ENCODE data around the gene DUOXA1.
"Not testable (repeated sequence)": the region's sequence is repeated elsewhere in the genome, so short reads cannot be mapped to it uniquely, and the experiment has no call there.

DUOXA1 gene

DNA sequence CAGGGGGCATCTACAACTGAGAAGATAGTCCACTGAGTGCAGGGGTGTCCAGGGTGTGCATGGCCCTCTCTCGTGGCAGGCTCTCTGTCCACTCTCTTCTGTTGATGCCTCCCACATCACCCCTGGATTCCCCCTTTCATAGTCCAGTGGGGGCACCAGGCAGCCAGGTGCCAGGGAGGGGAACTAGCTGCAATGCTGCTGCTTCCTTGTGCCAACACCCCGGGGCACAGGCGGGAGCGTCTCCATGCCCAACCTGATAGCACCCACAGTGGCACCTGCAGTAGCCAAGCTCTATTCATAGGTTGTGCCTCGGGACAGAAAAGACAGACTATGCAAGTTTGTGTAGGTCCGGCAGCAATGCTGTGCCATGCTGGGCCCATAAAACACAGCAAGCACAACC lies 27.5 kb downstream of the DUOXA1 start:
- in situ Hi-C loops (cut with HindIII; ENCODE audit: low pct_ligation_motif_present, low pct_unique_long_range_greater_than_20kb, low sequenced_read_pairs): no loop called here
- no peak for DNase-seq

DNA sequence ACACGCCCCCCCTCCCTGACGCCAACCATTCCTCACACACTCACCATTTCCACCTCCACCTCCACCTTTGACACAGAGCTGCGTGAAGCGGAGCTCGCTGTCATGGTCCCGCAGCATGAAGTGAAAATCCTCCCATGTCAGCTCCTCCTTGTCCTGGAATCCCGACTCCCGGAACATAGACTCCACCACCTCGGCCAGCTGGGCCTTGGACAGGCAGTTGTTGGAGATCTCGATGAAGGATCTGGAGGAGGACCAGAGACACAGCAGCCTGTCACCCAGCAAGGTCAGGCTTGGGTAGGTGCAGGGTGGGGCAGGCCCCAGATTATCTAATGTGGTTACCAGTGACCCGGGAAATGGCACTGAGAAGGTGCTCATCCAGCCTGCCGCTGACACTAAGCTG lies 27.9 kb downstream of the DUOXA1 start:
- in situ Hi-C loops (cut with HindIII; ENCODE audit: low pct_ligation_motif_present, low pct_unique_long_range_greater_than_20kb, low sequenced_read_pairs): no loop called here
- DNase-seq: no peak

DNA sequence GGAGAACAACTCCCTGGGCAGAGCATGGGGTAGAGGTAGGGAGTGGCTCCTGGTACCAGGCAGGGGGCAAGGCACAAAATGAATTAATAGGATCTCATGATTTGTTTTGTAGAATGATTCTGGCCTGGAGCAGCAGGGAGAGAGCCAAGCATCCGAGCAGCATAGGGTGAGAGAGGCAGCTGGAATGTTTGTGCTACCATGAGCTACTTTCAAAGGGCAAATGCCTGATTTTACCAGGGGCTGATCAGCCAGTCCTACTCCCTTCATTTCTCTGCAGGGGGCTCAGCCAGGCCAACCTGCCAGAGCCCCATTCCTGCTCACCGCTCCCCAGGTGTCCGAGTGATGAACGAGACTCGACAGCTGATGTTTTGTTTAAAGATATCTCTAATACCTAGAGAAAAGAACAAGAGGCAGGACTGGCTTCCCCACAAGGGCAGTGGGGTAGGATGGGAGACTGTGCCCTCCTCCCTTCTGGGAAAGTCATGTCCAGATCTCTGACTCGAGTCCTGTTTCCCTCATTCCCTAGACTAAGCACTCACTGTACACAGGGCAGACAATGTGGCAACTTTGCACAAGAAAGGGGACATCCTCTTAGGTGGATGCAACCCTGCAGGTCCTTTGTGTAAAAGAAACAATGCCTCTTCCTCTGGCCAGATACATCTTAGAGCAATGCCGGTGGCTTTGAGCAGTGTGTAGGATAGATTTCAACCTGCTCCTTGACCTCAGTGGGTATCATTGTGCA lies 28.6 kb downstream of the DUOXA1 start:
- in situ Hi-C loops (cut with HindIII; ENCODE audit: low pct_ligation_motif_present, low pct_unique_long_range_greater_than_20kb, low sequenced_read_pairs): no loop called here
- DNase-seq: no peak

DNA sequence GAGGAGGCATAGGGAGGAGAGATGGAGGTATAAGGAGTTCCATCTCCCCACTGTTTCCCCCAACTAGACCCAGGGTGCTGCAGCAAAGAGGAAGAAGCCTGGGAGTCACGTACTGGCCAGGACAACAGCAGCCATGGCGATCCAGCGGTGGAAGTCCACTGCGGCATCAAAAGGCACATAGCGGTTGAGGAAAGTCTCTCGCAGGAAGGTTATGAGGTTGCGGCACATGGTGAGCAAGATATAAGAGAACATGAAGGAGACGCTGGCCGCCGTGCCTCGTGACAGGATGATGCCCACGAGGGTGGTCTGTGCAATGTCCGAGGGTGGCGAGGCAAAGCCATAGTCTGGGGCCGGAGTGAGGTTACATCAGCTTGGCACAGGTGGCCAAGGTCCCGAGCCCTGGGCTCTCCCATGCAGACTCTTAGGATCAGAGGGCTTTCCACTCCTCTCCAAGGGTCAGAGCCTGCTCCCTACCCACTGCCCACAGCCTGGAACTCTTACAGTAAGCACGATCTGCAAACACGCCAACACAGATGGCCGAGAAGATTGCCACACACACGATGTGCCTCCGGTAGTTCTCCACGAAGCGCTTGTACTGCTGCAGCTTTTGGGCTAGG lies 30.0 kb downstream of the DUOXA1 start:
- in situ Hi-C loops (cut with HindIII; ENCODE audit: low pct_ligation_motif_present, low pct_unique_long_range_greater_than_20kb, low sequenced_read_pairs): no loop called here
- DNase-seq: no peak

DNA sequence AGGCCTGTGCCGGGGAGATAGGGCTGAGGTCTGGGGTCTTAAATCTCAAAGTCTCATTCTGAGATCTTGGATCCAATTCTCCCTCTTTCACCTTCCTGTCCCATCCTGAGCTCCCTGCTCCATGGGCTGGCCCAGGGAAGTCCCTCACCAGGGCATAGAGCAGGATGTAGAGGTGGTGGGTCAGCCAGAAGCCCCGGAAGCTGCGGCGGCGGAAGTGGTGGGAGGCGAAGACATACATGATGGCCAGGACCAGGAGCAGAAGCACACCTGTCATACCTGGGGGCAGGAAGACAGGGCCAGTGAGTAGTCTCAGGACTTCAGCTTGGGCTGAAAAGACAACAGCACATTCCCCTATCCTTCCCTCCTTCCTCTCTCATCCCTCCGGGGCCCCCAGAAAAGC lies 32.2 kb downstream of the DUOXA1 start:
- DNase-seq: no peak
- in situ Hi-C loops (cut with HindIII; ENCODE audit: low pct_ligation_motif_present, low pct_unique_long_range_greater_than_20kb, low sequenced_read_pairs): no loop called here

DNA sequence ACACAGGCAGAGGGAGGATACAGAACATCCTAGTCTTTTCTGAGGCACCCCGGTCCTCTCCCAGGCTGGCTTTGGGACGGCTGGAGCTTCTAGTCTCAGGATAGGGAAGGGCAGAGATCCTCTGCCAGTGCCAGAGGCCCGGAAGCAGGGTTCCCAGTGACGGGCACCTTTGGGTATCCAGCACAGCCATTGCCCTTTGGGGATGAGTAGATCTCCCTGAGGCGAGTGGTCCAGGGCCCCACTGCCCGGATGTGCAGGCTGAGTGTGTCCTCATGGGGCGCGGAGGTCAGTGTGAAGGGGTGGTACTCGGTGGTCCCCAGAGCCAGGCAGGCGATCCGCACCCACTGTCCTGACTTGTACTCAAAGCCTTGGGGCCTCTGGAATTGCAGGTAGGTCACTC lies 34.0 kb downstream of the DUOXA1 start:
- in situ Hi-C loops (cut with HindIII; ENCODE audit: low pct_ligation_motif_present, low pct_unique_long_range_greater_than_20kb, low sequenced_read_pairs): no loop called here
- DNase-seq: no peak

DNA sequence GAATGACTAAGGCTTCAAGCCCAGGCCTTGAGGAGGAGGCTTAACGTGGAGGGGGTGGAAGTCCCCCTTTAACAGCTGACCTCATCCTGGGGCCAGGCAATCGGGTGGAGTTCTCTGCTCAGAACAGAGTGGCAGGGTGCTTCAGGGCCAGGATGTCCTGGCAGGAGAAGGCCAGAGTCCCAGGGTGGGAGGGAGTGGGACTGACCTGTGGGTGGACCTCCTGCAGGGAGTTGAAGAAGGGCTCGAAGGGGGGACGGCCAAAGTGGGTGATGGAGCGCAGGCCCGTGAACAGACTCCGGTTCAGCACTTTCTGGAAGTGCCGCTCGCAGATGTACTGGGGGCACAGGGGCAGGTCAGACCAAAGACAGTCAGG lies 35.3 kb downstream of the DUOXA1 start:
- in situ Hi-C loops (cut with HindIII; ENCODE audit: low pct_ligation_motif_present, low pct_unique_long_range_greater_than_20kb, low sequenced_read_pairs): no loop called here
- DNase-seq: no peak

DNA sequence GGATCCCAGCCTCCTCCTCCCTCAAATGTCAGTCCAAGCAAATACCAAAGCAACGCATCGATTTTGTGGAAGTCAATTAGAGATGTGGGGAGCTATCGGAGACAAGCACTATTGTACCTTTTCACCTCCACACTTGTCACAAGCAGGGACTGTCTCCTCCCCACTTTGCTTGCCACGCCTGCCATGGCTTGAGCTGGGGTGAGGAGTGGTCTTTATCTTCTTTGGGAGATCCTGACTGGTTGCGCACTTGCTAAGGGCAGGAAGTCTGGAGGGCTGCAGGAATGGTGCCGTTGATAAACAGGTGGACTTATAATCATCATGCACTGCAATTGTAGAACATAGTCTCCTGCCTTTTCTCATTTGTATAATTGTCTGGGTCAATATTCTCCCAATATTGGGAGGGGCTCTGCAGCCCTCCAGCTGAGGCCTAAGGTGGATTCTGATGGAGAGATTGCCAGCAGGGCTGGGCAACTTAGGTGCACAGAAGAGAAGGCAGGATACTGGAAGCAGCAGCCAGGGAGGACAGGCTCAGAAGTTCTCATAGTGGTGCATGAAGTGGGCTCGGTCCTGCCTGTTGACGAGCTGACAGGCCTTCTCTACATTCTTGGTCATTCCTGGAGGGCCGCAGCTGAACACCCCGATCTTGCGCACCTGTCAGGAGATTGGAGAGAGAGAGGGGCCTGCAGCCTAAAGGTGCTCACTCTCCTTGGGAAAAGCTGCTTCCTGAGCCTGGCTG lies 35.9 kb downstream of the DUOXA1 start:
- in situ Hi-C loops (cut with HindIII; ENCODE audit: low pct_ligation_motif_present, low pct_unique_long_range_greater_than_20kb, low sequenced_read_pairs): no loop called here
- DNase-seq: no peak

DNA sequence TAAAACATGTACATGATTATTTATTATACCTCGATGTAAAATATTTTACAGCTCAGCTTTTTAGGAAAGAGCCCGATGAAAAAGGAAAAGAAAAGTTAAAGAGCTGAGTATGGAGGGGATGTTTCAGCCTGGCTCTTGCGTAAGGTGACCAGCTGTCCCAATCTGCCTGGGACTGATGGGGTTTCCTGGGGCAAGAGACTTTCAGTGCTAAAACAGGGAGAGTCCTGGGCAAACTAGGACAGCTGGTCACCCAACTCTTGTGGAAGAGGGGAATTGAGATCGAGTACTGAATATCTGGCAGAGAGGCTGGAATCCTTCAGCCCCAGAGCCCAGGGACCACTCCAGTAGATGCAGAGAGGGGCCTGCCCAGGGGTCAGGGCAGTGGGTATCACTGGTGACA lies 36.7 kb downstream of the DUOXA1 start:
- in situ Hi-C loops (cut with HindIII; ENCODE audit: low pct_ligation_motif_present, low pct_unique_long_range_greater_than_20kb, low sequenced_read_pairs): no loop called here
- no peak for DNase-seq

DNA sequence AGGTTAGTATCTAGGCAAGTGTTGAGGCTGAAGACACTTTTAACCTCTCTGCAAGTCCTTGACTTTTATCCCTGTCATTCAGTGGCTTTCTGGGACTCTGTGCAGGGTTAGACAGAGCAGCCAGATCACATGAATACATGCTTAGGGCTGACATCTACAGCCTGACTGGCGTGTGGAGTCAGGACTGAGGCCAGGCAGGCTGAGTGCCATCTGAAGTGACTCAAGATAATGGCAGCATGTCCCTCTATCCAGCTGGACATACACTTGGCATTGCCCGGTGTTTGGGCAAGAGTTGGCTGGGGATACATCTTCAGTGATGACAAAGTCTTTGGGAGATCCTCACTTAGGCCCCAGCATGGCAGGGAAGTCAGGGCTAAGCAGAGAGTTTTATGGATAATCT lies 38.1 kb downstream of the DUOXA1 start:
- in situ Hi-C loops (cut with HindIII; ENCODE audit: low pct_ligation_motif_present, low pct_unique_long_range_greater_than_20kb, low sequenced_read_pairs): no loop called here
- no peak for DNase-seq

DNA sequence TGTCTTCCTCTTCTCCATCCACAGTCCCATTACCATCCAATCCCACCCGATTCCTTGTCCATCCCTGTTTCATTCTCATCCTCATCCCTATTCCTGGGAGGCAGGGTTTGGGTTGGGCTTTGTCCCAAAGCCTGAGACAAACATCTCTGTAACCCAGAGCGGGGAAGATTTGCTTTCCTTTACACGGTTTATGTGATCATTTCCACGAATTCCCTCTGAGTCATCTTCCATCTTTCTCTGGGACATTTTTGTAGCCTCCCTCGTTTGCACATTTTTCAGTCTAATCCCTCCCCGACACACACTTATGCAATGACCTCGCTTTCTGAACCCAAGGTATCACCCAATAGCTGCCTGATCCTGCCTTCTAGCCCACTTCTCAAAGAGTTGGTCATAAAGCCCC lies 38.5 kb downstream of the DUOXA1 start:
- no peak for DNase-seq
- in situ Hi-C loops (cut with HindIII; ENCODE audit: low pct_ligation_motif_present, low pct_unique_long_range_greater_than_20kb, low sequenced_read_pairs): no loop called here

DNA sequence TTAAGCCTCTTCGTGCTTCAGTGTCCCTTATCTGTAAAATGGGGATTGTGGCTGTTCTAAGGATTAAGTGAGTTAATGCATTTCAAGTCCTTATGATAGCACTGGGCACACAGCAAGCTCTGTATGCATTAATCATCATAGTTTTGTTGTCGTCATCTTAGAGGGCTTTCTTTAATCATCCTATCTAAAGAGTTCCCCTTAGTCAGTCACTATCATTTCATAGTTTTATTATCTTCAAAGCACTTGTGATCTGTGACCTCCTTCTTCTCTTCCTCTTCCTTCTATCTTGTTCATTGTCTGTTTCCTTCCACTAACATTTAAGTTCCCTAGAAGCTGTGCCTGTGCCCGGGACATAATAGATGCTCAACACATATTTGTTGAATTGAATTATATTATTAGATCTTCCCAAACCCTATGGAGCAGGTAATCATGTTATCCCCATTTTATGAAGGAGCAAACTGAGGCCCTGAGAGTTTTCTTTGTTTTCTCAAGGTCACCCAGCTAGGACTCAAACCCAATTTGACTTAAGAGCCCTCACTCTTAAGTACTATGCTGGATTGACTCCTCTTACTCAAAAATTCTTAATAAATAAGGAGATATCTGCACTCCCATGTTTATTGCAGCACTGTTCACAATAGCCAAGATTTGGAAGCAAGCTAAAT lies 39.8 kb downstream of the DUOXA1 start:
- in situ Hi-C loops (cut with HindIII; ENCODE audit: low pct_ligation_motif_present, low pct_unique_long_range_greater_than_20kb, low sequenced_read_pairs): no loop called here
- no peak for DNase-seq

DNA sequence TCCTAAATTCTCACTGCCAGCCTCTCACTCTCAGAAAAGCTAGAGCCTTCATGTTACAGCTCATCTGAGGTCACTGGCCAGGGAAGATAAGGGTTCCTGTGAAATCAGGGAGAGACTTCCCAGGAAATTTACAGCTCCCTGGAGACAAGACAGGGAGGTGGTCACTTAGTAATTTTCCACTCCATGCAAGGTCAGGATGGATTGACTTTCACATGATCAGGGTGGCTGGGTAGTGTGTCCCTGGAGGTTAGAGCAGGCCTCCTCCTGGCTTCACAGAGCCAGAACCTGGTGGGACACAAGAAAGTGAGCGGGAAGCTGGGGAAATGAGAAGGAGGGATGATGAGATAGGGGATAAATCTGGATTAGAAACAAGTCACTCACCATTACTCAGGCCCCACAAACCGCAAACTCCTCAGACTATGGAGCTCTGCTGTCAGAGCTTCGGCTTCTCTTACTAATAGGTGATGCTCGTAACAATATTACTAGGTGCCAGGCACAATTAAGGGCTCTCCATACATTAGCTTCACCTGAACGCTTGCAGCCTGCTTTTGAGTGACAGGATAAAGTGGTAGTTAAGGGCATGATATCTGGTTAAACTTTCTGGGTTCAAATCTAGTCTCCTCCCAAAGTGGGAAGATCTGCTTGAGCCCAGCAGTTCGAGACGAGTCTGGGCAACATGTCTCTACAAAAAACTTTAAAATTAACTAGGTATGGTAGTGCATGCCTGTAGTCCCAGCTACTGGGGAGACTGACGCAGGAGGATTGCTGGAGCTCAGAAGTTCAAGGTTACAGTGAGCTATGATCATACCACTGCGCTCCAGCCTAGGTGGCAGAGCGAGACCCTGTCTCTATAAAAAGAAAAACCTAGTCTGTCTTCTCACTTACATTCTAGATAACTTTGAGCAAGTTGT lies 40.6 kb downstream of the DUOXA1 start:
- DNase-seq: no peak
- in situ Hi-C loops (cut with HindIII; ENCODE audit: low pct_ligation_motif_present, low pct_unique_long_range_greater_than_20kb, low sequenced_read_pairs): no loop called here

DNA sequence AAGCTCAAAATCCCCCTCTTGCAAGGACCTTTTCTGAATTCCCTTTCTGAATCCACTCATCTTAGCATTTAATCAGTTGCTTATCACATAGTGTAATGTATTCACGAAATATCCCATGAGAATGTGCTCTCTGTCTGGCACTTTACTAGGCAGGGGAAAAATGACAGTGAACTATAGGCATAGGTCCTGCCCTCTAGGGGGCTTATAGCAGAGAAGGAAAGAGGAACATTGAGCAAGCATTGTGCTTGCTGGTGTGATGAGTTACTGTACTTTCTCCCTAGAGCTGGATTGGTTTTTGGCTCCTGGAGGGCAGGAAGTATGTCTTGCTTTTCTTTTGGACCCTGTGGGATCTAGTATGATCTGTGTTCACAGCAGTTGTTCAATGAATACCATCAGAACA lies 42.2 kb downstream of the DUOXA1 start:
- in situ Hi-C loops (cut with HindIII; ENCODE audit: low pct_ligation_motif_present, low pct_unique_long_range_greater_than_20kb, low sequenced_read_pairs): no loop called here
- DNase-seq: no peak

DNA sequence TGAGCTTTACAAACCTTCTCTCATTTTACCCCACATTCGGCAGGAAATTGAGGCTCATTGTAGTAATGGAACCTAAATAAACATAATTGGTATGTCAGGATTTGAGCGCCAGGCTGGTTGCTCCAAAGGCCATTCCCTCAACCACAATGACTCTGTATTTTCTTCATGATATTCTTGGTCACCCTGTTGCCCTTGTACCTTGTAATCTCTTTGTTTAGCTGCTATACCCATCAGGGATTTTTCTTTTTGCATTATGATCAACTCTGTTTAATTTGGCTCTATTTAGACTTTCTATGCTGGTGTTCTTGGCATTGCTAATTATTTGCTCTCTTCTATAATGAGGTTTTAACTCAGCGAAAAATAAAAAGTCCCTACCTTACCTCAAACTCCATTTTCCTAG lies 45.5 kb downstream of the DUOXA1 start:
- in situ Hi-C loops (cut with HindIII; ENCODE audit: low pct_ligation_motif_present, low pct_unique_long_range_greater_than_20kb, low sequenced_read_pairs): no loop called here
- DNase-seq: no peak

DNA sequence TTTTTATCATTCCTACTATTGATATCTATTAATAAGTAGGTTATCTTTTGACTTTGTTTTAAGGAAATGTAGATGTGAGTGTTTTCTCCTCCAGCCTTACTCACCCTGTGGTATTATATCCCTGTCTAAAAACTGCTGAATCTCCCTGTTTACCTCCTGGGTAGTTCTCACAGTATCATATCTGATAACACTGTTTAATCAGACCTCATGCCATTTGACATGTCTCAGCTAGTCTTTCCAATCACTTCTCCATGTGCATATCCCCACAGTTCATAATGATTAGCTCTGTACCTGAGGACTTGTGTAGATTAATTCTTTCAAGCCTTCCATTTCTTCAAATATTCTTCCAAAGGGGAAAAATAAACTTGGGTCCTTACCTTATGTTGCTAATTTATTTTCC lies 46.5 kb downstream of the DUOXA1 start:
- DNase-seq: no peak
- in situ Hi-C loops (cut with HindIII; ENCODE audit: low pct_ligation_motif_present, low pct_unique_long_range_greater_than_20kb, low sequenced_read_pairs): no loop called here

DNA sequence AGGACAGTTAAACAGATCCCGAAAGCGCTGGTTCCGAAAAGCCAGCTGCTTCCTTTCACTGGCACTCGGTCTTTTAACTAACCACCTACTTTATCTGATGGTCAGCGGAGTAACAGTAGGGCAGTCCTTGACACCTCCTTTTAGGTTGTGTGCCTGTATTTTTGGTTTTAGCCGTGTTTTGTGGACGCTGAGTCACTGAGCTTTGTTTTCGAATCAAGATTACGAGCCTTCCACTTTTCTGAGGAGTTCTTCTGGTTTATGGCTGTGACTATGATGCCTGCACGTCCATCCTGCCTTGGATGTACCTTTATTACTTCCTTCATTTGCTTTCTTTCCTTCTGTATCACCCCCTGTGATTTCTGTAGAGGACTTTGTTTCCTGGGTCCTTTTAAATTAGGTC lies 47.3 kb downstream of the DUOXA1 start:
- DNase-seq; in situ Hi-C loops (cut with HindIII; ENCODE audit: low pct_ligation_motif_present, low pct_unique_long_range_greater_than_20kb, low sequenced_read_pairs): not testable (repeated sequence)

DNA sequence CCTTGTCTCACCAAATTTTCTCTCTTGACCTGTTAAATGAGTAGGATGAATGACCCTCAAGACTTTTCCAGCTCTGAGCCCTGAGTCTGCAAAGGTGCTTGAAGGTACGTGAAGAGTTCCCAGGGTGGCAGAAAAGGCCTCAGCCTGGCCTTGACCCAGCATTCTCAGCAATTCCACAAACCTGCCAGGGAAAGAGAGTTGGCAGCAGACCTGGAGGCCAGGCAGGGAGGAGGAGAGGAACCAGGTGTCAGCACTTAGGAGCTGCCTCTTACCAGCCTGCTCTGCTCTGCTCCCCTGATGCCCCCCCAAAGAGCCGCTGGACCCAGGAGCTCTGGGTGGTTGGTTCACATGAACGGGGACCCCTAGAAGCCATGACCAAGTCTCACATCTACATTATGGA lies 49.1 kb downstream of the DUOXA1 start:
- DNase-seq; in situ Hi-C loops (cut with HindIII; ENCODE audit: low pct_ligation_motif_present, low pct_unique_long_range_greater_than_20kb, low sequenced_read_pairs): not testable (repeated sequence)
